ENCODE data around the gene POU2AF1.

POU2AF1 gene

DNA sequence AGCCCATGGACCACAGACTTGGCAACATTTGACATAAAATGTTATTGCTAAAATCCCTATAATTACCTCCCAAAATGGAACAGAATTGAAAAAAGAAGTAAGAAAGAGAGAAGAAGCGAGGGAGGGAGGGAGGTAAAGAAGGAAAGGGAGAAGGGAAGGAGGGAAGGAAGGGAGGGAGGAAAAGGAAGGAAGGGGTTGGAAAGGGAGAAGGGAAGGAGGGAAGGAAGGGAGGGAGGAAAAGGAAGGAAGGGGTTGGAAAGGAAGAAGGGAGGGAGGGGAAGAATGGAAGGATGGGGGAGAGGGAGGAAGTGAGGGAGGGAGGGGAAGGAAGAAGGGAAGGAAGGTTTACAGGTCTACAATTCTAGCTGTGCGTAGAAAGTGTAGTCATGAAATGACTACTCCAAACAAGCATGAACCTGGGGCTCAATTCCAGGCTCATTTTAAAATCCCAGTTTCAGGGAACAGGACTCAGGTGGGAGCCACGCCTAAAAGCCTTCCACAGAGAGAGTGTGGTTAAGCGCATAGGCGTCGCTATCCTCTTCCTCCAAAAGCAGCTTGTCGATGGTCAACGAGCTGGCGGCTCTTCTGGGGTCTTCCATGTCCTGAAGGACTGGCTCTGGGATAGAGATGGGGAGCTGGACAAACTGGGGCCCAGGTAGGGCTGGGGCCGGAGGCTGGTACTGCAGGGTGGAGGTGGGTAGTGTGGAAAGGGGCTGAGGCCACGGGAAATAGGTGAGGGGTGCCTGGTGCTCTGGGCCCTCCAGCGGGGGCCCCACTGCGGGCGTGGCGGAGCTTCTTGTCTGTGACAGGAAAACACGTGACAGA, 25.1 kb downstream of the POU2AF1 start:
- TF ChIP-seq ZNF384 (IDR thresholded peaks at IDR 0.05) (no peak), SUZ12 (IDR thresholded peaks at IDR 0.05) (no peak), ARNT (IDR thresholded peaks at IDR 0.05) (no peak), FOXA1 (IDR thresholded peaks at IDR 0.05) (no peak), FOXM1 (IDR thresholded peaks at IDR 0.05; ENCODE audit: borderline replicate concordance) (no peak), FOXK2 (IDR thresholded peaks at IDR 0.05) (no peak), LEF1 (IDR thresholded peaks at IDR 0.05; ENCODE audit: borderline replicate concordance) (no peak), NFRKB (IDR thresholded peaks at IDR 0.05) (no peak), TARDBP (IDR thresholded peaks at IDR 0.05) (no peak), L3MBTL2 (conservative IDR thresholded peaks at IDR 0.05) (no peak), CTBP1 (IDR thresholded peaks at IDR 0.05; ENCODE audit: borderline replicate concordance) (no peak), SP1 (IDR thresholded peaks at IDR 0.05) (no peak), BHLHE40 (IDR thresholded peaks at IDR 0.05; ENCODE audit: borderline replicate concordance) (no peak), ELF4 (IDR thresholded peaks at IDR 0.05) (no peak), HDGF (IDR thresholded peaks at IDR 0.05; ENCODE audit: borderline replicate concordance) (no peak)
- TF ChIP-seq, protein P1, sequence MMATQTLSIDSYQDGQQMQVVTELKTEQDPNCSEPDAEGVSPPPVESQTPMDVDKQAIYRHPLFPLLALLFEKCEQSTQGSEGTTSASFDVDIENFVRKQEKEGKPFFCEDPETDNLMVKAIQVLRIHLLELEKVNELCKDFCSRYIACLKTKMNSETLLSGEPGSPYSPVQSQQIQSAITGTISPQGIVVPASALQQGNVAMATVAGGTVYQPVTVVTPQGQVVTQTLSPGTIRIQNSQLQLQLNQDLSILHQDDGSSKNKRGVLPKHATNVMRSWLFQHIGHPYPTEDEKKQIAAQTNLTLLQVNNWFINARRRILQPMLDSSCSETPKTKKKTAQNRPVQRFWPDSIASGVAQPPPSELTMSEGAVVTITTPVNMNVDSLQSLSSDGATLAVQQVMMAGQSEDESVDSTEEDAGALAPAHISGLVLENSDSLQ (IDR thresholded peaks at IDR 0.05): no peak
- DNase-seq (ENCODE audit: extremely low spot score): no peak
- ChIA-PET POLR2A (no interaction called here), CTCF (no interaction called here)

DNA sequence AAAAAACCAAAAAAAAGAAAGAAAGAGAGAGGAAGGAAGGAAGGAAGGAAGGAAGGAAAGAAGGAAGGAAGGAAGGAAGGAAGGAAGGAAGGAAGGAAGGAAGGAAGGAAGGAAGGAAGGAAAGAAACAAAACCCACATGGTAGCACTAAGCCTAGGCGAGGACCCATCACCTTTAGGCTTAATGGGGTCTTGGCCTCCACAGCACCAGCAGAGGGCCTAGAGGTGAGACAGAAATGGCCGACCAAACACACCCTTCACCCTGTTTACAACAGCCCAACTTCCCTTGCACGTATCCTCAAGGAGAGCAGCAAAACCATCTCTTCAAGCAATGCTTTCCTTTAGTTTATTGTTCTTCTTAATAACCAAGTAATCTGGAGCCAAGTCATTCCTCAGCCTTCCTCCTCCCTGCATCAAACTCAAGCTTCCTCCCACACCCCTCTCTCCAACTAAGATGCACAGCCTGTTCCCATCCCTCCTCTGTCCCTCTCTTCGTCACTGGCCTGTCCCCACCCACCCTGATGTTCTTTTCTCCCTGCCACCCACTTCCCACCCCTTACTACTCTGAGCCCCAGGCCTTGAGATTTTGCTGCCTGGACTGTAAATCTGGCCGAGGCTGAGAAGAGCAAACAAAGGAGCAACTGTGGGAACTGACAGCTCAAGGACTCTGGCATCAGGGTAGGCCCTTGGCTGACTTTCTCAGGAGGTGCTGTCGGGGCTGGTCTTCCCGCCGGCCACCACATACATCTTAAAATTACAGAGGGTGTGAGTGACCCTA, 26.0 kb downstream of the POU2AF1 start:
- ChIA-PET CTCF (no interaction called here), POLR2A (no interaction called here)
- no peak for DNase-seq (ENCODE audit: extremely low spot score)
- no peak for TF ChIP-seq FOXA1 (IDR thresholded peaks at IDR 0.05)
- no peak for TF ChIP-seq ZNF384 (IDR thresholded peaks at IDR 0.05)
- TF ChIP-seq FOXK2 (IDR thresholded peaks at IDR 0.05): no peak
- no peak for TF ChIP-seq SUZ12 (IDR thresholded peaks at IDR 0.05)
- TF ChIP-seq L3MBTL2 (conservative IDR thresholded peaks at IDR 0.05): no peak
- no peak for TF ChIP-seq LEF1 (IDR thresholded peaks at IDR 0.05; ENCODE audit: borderline replicate concordance)
- TF ChIP-seq ARNT (IDR thresholded peaks at IDR 0.05): no peak
- no peak for TF ChIP-seq NFRKB (IDR thresholded peaks at IDR 0.05)
- TF ChIP-seq FOXM1 (IDR thresholded peaks at IDR 0.05; ENCODE audit: borderline replicate concordance): no peak
- TF ChIP-seq ELF4 (IDR thresholded peaks at IDR 0.05): no peak

DNA sequence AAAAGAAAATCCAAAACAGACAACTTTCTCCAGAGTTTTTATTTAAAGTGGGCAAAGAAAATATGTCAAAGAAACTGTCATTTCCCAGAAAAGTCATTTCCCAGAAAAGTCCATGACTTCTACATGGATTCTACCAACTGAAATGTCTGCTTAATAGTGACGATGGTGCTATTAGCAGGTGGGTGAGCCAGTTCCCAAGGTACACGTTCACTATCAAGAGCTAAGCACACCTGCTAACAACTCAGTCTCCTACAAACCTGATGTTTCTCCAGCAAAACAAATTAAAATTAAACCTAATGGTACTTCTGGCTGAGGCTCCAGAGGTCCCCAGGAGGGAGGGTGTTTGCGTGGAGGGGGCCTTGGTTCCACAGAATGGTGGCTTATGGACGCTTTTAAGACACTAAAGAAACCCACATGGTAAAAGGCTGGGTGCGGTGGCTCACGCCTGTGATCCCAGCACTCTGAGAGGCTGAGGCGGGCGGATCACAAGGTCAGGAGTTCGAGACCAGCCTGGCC, 26.8 kb downstream of the POU2AF1 start:
- DNase-seq (ENCODE audit: extremely low spot score): no peak
- TF ChIP-seq BHLHE40 (IDR thresholded peaks at IDR 0.05; ENCODE audit: borderline replicate concordance) (no peak), FOXM1 (IDR thresholded peaks at IDR 0.05; ENCODE audit: borderline replicate concordance) (no peak), LEF1 (IDR thresholded peaks at IDR 0.05; ENCODE audit: borderline replicate concordance) (no peak), HDGF (IDR thresholded peaks at IDR 0.05; ENCODE audit: borderline replicate concordance) (no peak)
- TF ChIP-seq, protein P1 (IDR thresholded peaks at IDR 0.05): no peak
- ChIA-PET POLR2A (interaction anchor here (0.7 kb wide), 1 partner anchor 11 kb away, joined by 3 read pairs; no protein-coding TSS in a partner anchor), CTCF (no interaction called here)

DNA sequence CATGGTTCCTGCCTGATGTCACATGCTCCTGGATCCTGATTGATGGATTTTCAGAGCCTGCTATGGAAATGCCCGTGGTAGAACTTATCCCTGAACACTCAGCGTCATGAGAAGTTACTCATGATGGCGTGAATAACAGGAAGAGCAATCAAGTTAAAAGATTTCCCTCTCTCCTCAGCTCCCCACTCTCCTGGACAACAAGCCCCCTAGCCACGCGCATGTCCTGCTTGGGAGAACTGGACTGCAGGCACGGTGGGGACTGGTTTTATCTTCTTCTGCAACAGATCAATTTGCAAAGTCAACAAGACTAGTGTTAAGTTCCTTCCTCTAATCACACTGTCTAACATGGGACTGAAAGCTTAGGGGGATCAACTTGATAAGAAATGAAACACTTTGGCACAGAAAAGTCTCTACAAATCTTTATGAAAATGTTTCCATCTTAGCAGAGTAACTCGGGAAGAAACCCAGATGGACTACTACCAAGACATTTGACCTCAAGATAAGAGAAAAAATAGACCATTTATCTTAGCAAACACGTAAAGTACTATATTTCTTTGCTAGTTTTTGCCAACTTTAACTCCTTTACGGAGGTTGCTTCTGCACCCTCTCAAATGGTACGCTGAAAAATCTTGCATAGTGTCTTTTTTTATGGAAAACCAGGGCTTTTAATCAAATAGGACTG, 27.6 kb downstream of the POU2AF1 start:
- CTCF ChIA-PET: no interaction called here
- no peak for TF ChIP-seq FOXK2 (IDR thresholded peaks at IDR 0.05)
- no peak for TF ChIP-seq SP1 (IDR thresholded peaks at IDR 0.05)
- no peak for DNase-seq (ENCODE audit: extremely low spot score)
- POLR2A ChIA-PET: no interaction called here

DNA sequence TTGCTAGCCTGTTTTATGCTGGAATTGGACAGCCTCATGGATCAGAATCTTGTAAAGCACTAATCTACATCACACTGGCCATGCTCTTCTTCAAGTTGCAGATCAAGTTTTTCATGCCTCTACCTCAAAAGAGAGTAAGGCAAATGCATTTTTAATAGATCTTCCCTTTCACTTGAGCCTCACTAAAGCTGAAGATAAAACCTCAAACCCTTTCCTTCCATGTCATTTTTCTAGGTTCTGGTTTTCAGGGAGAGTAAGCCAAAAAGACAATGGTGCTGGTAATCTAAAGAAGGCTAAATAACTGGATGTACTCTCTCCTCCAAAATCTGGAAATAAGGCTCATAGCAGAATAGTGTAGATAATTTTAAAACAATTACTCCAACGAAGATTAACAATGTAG, 28.3 kb downstream of the POU2AF1 start:
- POLR2A ChIA-PET: no interaction called here
- TF ChIP-seq FOXA1 (IDR thresholded peaks at IDR 0.05) (no peak), HDGF (IDR thresholded peaks at IDR 0.05; ENCODE audit: borderline replicate concordance) (no peak), SP1 (IDR thresholded peaks at IDR 0.05) (no peak), TARDBP (IDR thresholded peaks at IDR 0.05) (no peak), ARNT (IDR thresholded peaks at IDR 0.05) (no peak), SUZ12 (IDR thresholded peaks at IDR 0.05) (no peak), FOXK2 (IDR thresholded peaks at IDR 0.05) (no peak), LEF1 (IDR thresholded peaks at IDR 0.05; ENCODE audit: borderline replicate concordance) (no peak), L3MBTL2 (conservative IDR thresholded peaks at IDR 0.05) (no peak), NFRKB (IDR thresholded peaks at IDR 0.05) (no peak), CTBP1 (IDR thresholded peaks at IDR 0.05; ENCODE audit: borderline replicate concordance) (no peak), ELF4 (IDR thresholded peaks at IDR 0.05) (no peak), ZNF384 (IDR thresholded peaks at IDR 0.05) (no peak), BHLHE40 (IDR thresholded peaks at IDR 0.05; ENCODE audit: borderline replicate concordance) (no peak), FOXM1 (IDR thresholded peaks at IDR 0.05; ENCODE audit: borderline replicate concordance) (no peak)
- TF ChIP-seq, protein P1 (IDR thresholded peaks at IDR 0.05): no peak
- no peak for DNase-seq (ENCODE audit: extremely low spot score)
- CTCF ChIA-PET: no interaction called here

Data from HEK293T (cell line).